Astrocyte (in vitro differentiated cells and primary cell): ENCODE results near the gene PDCL2.

Experiments
- EZH2 ChIP-seq: IDR thresholded peaks from 2 replicates; pipeline ENCODE4 v1.6.1; 2012; ENCODE audit warnings: mild to moderate bottlenecking, low read length, inconsistent platforms; ENCODE audit not compliant: insufficient read depth
- TF ChIP-seq, protein P1 (sequence below): IDR thresholded peaks from 2 replicates; pipeline ENCODE4 v1.5.1; 2011; ENCODE audit warnings: low read depth, mild to moderate bottlenecking, inconsistent platforms, low read length, moderate library complexity; ENCODE audit not compliant: insufficient read depth

GRCh38 chr4:55547918-55548317 is 44.1 kb downstream of the PDCL2 start:
- TF ChIP-seq, protein P1, sequence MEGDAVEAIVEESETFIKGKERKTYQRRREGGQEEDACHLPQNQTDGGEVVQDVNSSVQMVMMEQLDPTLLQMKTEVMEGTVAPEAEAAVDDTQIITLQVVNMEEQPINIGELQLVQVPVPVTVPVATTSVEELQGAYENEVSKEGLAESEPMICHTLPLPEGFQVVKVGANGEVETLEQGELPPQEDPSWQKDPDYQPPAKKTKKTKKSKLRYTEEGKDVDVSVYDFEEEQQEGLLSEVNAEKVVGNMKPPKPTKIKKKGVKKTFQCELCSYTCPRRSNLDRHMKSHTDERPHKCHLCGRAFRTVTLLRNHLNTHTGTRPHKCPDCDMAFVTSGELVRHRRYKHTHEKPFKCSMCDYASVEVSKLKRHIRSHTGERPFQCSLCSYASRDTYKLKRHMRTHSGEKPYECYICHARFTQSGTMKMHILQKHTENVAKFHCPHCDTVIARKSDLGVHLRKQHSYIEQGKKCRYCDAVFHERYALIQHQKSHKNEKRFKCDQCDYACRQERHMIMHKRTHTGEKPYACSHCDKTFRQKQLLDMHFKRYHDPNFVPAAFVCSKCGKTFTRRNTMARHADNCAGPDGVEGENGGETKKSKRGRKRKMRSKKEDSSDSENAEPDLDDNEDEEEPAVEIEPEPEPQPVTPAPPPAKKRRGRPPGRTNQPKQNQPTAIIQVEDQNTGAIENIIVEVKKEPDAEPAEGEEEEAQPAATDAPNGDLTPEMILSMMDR, result no peak
- TF ChIP-seq EZH2, result no peak
